GM19099 (cell line): ENCODE data around the gene MRTFB.

Experiments used
- POLR2A ChIP-seq: IDR thresholded peaks from 3 replicates; pipeline ENCODE4 v1.6.1; 2011; ENCODE audit warnings: low read depth; ENCODE audit not compliant: insufficient read length; ENCODE audit errors: extremely low read depth

MRTFB gene

GRCh38 chr16:14291286-14291685 lies 220.2 kb downstream of the MRTFB start:
- no peak for TF ChIP-seq POLR2A

GRCh38 chr16:14292051-14292825 lies 221.1 kb downstream of the MRTFB start:
- no peak for TF ChIP-seq POLR2A

- no peak for TF ChIP-seq POLR2A
Observed at GRCh38 chr16:14296663-14297062, 225.5 kb downstream of the MRTFB start.

- no peak for TF ChIP-seq POLR2A
Observed at GRCh38 chr16:14298374-14299122, 227.4 kb downstream of the MRTFB start.

DNA sequence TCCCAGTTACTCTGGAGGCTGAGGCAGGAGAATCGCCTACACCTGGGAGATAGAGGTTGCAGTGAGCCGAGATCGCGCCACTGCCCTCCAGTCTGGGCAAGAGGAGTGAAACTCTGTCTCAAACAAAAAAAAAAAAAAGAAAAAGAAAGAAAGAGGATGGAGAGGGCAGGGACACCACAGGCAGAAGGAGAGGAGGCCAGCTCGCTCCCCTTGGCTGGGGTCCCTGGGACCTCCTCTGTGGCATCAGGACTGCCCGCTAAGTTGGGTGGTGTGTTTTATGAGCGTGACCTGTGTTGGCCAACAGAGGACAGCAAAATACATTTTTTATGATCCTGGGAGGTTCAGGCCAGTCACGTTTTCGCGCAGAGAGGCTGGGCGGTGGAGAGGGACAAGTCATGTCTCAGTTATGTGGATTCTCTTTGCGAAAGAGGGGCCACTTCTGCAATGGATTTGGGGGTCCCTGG lies 229.6 kb downstream of the MRTFB start:
- TF ChIP-seq POLR2A, result no peak

DNA sequence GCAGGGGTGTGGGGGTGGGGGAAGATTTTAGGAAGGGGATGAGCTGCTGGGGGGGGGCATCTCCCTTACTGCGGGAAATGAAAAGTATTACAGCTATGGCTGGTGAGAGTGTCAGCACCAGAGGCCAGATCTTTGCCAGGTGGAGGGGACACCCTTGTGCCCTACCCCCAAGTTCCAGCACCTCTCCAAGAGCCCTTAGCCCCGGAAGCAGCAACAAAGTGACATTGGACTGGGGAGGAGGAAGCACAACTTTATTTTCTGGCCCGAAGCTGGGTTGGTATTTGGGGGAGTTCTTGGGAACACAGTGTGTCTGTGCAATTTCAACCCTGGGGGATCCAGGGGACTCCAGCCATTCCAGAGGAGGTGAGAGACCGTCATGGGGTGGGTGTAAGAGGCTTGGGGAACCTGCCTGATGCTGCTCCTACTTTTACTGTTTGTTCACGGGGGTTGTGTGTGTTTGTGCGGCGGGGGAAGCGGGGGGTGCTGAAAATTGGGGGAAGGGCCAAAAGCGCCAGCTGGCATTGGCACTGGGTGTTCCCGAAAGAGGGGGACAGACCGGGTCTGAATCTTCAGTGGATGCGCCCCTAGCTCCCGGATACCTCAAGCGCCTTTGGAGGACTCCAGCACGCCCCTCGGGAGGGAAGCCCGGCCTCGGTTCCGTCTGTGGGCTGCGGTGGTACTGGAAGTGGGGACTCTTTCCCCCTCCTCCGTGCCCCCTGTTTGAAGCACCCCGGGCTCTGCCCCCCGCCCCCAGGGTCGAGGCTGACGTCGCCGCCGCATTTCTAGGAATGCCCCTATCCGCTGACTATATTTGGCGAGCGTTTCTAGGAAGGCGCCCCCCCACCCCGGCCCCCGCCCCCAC lies 230.3 kb downstream of the MRTFB start:
- TF ChIP-seq POLR2A, result no peak

- peak; percentile 50 for TF ChIP-seq POLR2A
Observed at GRCh38 chr16:14302031-14302398, 230.9 kb downstream of the MRTFB start.

GRCh38 chr16:14302399-14303181 lies 231.5 kb downstream of the MRTFB start:
- TF ChIP-seq POLR2A, result no peak

- no peak for TF ChIP-seq POLR2A
Observed at GRCh38 chr16:14303182-14303618, 232.1 kb downstream of the MRTFB start.

DNA sequence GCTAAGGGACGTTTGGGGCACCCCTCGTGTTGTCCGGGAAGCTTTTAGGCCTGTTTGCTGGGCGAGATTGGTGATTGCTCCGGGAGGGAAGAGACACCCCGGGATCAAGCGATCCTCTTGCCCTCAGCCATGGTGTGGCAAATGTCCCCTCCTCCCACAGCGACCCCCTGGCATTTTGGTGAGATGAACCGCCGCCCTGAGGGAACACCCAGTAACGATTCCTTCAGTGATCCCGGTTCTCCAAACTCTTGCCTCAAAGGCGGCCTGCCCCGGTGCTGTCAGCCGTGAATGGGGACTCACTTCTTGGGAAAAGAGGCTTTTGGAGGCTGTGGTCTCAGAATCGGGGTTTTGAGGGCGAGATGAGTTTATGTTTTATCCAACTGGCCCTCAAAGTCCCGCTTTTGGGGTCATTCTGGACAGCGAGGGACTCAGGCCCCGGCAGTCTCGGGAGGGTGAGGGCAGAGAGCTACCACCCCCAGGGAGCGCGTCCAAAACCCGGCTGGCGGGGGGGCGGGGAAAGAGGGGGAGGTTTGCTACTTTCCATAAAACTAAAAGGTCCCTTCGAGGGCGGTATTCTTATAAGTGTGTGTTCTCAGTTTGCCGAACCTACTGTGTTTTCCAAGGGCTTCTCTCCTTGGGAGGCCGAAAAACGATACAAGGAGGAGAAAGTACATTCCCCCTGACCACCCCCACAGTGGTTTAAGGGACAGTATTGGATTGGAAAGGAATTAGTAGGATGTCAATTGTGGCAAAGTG lies 232.7 kb downstream of the MRTFB start:
- TF ChIP-seq POLR2A, result no peak

DNA sequence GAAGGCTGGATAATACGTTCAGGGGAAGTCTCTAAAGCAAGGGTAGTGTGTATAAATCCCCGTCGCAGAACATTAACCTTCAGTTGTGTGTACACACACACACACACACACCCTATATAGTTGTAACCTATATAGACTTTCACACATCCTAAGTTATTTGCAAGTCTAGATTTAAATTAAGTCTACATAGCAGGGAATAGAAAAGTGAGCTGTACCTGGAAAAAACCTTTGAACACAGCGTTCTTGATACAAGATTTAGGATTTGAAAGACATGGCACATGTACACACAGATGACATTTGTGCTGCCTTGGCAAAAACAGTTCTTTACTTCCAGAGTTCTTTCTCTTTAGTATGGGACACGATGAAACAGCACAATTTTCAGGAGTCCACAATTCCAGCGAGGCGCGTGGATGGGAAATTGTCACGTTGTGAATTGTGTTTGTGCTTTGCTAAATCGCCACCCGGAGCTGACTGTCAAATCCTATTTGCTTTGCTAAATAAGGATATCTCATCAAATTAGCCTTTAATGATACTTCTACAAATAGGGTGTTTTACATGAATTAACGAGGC lies 233.9 kb downstream of the MRTFB start:
- no peak for TF ChIP-seq POLR2A

- no peak for TF ChIP-seq POLR2A
Observed at GRCh38 chr16:14306485-14307058, 235.5 kb downstream of the MRTFB start.

DNA sequence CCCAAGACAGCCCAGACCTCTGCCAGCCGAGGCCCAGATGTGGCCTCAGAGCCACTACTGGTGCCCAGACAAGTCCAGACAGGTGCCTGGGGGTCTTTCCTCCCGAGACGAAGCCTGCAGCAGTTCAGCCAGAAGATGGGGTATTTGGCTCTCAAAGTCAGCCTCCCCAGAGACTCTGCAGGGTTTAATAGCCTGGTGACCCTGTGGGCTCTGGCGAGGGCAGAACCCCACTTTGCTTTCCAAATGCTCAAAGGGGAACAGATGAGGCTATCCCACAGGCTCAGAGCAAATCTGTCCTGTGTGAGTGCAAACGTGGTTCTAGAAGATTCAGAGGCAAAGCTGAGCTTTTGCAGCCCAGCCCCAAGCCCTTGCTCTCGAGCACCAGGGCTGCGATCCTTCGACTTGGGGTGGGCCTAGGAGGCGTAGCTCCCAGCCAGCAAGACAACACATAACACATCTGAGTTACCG lies 236.0 kb downstream of the MRTFB start:
- no peak for TF ChIP-seq POLR2A

DNA sequence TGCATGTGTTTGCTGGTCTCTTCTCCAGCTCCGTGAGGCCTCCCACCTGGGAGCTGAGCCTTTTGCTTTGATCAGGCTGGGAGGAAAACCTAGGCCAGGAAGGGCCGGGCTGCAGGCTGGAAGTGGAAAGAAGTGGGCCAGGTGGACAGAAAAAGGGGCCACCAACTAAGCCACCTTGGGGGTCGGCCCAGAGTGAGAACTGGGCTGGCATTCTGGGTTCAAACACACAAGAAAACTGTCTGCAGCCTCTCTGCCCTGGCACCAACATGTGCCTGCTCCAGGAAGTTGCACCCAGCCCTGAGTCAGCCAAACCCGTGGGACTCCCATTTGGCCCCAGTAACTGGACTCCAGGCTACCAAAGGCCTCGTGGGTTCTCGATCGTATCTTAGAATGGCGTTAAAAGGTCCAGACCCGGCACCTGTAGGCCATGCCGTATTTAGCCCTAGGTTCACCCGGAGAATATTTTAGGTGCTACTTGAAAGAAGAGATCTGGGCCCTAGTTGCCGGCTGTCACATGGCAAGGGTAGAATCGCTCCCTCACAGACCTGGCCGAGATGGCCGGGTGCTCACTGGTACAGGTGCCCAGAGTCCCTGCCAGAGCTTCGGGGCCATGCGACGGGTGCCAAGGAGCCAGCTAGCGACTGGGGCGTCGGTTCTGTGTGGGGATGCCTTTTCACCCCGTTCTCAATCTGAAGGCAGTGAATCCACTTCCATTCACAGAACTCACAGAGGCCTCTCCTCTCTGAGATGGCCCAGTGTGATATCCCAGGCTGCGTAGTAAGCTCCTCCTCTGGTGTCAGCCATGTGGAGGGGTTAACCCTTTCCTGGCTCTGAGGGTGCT lies 236.6 kb downstream of the MRTFB start:
- TF ChIP-seq POLR2A, result no peak
